SK-N-SH treated with all-trans-retinoic acid at 6 μM for 48 hours (cell line): ENCODE data around the gene PAXX.

Experiments used
- ATAC-seq: fragments of 200-7000 bp; cut with Tn5 transposase; 3 replicates; pipeline ENCODE4 v1.9.1; 2020; ENCODE audit warnings: mild to moderate bottlenecking, moderate library complexity
- BACH2 ChIP-seq: fragments of 250-450 bp; sonication (Bioruptor Pico); IDR thresholded peaks from 2 replicates; pipeline ENCODE4 v1.9.0; 2021; ENCODE audit warnings: mild to moderate bottlenecking, borderline replicate concordance
- CREB5 ChIP-seq: fragments of 250-450 bp; sonication (Bioruptor Pico); IDR thresholded peaks from 2 replicates; pipeline ENCODE4 v1.5.1; 2020; ENCODE audit warnings: low read depth, mild to moderate bottlenecking, moderate library complexity
- CSDC2 ChIP-seq: fragments of 250-450 bp; sonication (Bioruptor Pico); IDR thresholded peaks from 2 replicates; pipeline ENCODE4 v1.5.0; 2020; ENCODE audit warnings: mild to moderate bottlenecking, moderate library complexity
- CSRNP3 ChIP-seq: fragments of 250-450 bp; sonication (Bioruptor Pico); IDR thresholded peaks from 2 replicates; pipeline ENCODE4 v1.5.1; 2021; ENCODE audit warnings: mild to moderate bottlenecking, moderate library complexity
- GLIS3 ChIP-seq: fragments of 250-450 bp; sonication (Bioruptor Pico); IDR thresholded peaks from 2 replicates; pipeline ENCODE4 v1.5.0; 2020; ENCODE audit warnings: mild to moderate bottlenecking, moderate library complexity
- ISL1 ChIP-seq: fragments of 250-450 bp; sonication (Bioruptor Pico); IDR thresholded peaks from 2 replicates; pipeline ENCODE4 v2.1.2; 2022; ENCODE audit warnings: mild to moderate bottlenecking, moderate library complexity
- OSR1 ChIP-seq: fragments of 250-450 bp; sonication (Bioruptor Pico); IDR thresholded peaks from 2 replicates; pipeline ENCODE4 v1.8.0; 2022; ENCODE audit warnings: moderate library complexity, mild to moderate bottlenecking, inconsistent platforms
- PATZ1 ChIP-seq: fragments of 250-450 bp; sonication (Bioruptor Pico); IDR thresholded peaks from 2 replicates; pipeline ENCODE4 v1.8.0; 2020; ENCODE audit warnings: mild to moderate bottlenecking, moderate library complexity, borderline replicate concordance
- POU6F1 ChIP-seq: fragments of 250-450 bp; sonication (Bioruptor Pico); IDR thresholded peaks from 2 replicates; pipeline ENCODE4 v1.8.0; 2021; ENCODE audit warnings: low read depth, mild to moderate bottlenecking, moderate library complexity, borderline replicate concordance
- TSHZ2 ChIP-seq: fragments of 250-450 bp; sonication (Bioruptor Pico); IDR thresholded peaks from 2 replicates; pipeline ENCODE4 v1.5.0; 2020; ENCODE audit warnings: mild to moderate bottlenecking, moderate library complexity
- ZC3H10 ChIP-seq: fragments of 250-450 bp; sonication (Bioruptor Pico); IDR thresholded peaks from 2 replicates; pipeline ENCODE4 v1.5.1; 2021; ENCODE audit warnings: mild to moderate bottlenecking, moderate library complexity
- ZFP3 ChIP-seq: fragments of 250-450 bp; sonication (Bioruptor Pico); IDR thresholded peaks from 2 replicates; pipeline ENCODE4 v1.5.0; 2020; ENCODE audit warnings: mild to moderate bottlenecking, moderate library complexity
- ZFP30 ChIP-seq: fragments of 450-650 bp; formaldehyde crosslinking; IDR thresholded peaks from 2 replicates; pipeline ENCODE4 v1.5.0; 2022; ENCODE audit warnings: mild to moderate bottlenecking, moderate library complexity
- ZNF565 ChIP-seq: fragments of 450-650 bp; formaldehyde crosslinking; conservative IDR thresholded peaks from 2 replicates; pipeline ENCODE4 v1.5.0; 2020; ENCODE audit warnings: low read depth, mild to moderate bottlenecking, moderate library complexity
- ZNF8 ChIP-seq: fragments of 450-650 bp; formaldehyde crosslinking; IDR thresholded peaks from 2 replicates; pipeline ENCODE4 v1.5.0; 2020; ENCODE audit warnings: mild to moderate bottlenecking, moderate library complexity

Gene PAXX

GRCh38 chr9:136964833-136965422, 27.3 kb upstream of the PAXX start:
- TF ChIP-seq OSR1 (no peak), ZNF565 (no peak), POU6F1 (CRISPR knock-in tag) (no peak), ZC3H10 (CRISPR knock-in tag) (no peak), BACH2 (CRISPR knock-in tag) (no peak), GLIS3 (CRISPR knock-in tag) (no peak)
- TF ChIP-seq, all 23 proteins: peak for 0
- ATAC-seq, result no peak

- ATAC-seq, result no peak
- TF ChIP-seq GLIS3 (CRISPR knock-in tag) (no peak), ZC3H10 (CRISPR knock-in tag) (no peak), ZNF8 (CRISPR knock-in tag) (no peak), ZFP30 (CRISPR knock-in tag) (no peak), ZNF565 (no peak), PATZ1 (CRISPR knock-in tag) (no peak), CSDC2 (CRISPR knock-in tag) (no peak), ZFP3 (CRISPR knock-in tag) (no peak), POU6F1 (CRISPR knock-in tag) (no peak), ISL1 (CRISPR knock-in tag) (no peak), CREB5 (CRISPR knock-in tag) (no peak), CSRNP3 (CRISPR knock-in tag) (no peak)
Measured at GRCh38 chr9:136965771-136966484, 26.3 kb upstream of the PAXX start.

GRCh38 chr9:136968333-136969127, 23.7 kb upstream of the PAXX start:
- no peak for ATAC-seq
- TF ChIP-seq GLIS3 (CRISPR knock-in tag) (no peak), OSR1 (no peak), TSHZ2 (CRISPR knock-in tag) (no peak), ZC3H10 (CRISPR knock-in tag) (no peak), POU6F1 (CRISPR knock-in tag) (no peak), ZNF565 (no peak)
- TF ChIP-seq, all 23 proteins: peak for 0
